Measurements from ENCODE around the gene RGS17. TPM values are rescaled to one million over a fixed set of nuclear protein-coding genes. Genes with fewer than 3 reads are reported as not detected.

Gene RGS17
- total RNA-seq, 1 donor from 2014 or later = 0.31 TPM

DNA sequence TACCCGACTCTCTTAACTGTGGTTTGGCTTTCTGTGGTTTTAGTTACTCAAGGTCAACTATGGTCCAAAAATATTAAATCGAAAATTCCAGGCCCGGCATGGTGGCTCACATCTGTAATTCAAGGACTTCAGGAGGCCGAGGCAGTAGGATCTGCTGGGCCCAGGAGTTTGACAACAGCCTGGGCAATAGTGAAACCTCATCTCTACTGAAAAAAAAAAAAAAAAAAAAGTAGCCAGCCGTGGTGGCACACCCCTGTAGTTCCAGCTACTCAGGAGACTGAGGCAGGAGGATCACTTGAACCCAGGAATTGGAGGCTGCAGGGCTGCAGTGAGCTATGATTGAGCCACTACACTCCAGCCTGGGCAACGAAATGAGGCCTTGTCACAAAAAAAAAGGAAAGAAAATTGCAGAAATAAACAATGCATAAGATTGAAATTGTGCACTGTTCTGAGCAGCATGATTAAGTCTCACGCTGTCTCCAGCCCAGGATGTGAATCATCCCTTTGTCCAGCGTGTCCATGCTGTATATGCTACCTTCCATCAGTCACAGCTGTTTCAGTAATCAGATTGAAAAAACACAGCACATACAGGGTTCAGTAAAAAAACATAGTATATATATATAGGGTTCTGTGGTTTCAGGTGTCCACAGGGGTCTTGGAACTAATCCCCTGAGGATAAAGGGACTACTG, 40.7 kb downstream of the RGS17 start:
- no peak for ATAC-seq
- intact Hi-C loops (cut with DNase I) = no loop called here
- DNase-seq (ENCODE audit: low spot score) = no peak

GRCh38 chr6:153088796-153089195, 42.3 kb downstream of the RGS17 start:
- ATAC-seq (no peak), DNase-seq (ENCODE audit: low spot score) (no peak)
- intact Hi-C loops (cut with DNase I) = no loop called here

GRCh38 chr6:153087436-153087835, 43.6 kb downstream of the RGS17 start:
- DNase-seq (ENCODE audit: low spot score) (no peak), ATAC-seq (no peak)
- intact Hi-C loops (cut with DNase I) = no loop called here

DNA sequence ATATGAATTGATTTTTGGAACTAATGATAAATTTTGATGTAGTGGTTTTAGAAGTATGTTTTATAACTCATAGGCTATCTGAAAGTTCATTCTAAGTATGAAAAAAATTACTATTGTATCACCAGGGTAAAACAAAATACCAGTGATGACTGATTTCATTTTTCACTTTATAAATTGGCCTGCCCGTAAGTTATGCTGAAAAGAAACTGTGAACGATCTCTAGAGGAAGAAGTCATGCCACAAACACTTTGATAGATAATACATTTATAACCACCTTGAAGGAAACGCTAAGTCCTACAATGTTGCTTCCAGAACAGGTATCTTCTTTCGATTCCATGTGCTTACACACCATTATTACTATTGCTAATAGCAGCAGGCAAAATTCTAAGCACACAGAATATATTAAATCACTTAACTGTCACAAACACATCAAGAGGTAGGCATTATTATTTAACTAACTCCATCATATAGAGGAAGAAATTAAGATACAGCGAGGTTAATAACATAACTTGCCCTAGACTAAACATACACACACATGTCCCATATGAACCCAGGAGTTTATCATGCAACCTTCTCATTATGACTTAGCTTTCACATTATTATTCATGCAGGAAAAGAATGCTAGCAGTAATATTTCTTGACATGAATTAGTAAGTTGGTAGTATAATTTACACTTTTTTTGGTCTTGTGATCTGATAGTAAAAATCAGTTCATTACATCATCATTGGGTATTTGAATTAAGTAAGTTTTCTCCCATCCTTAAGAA, 44.7 kb downstream of the RGS17 start:
- intact Hi-C loops (cut with DNase I) = no loop called here
- ATAC-seq = no peak
- DNase-seq (ENCODE audit: low spot score) = no peak

DNA sequence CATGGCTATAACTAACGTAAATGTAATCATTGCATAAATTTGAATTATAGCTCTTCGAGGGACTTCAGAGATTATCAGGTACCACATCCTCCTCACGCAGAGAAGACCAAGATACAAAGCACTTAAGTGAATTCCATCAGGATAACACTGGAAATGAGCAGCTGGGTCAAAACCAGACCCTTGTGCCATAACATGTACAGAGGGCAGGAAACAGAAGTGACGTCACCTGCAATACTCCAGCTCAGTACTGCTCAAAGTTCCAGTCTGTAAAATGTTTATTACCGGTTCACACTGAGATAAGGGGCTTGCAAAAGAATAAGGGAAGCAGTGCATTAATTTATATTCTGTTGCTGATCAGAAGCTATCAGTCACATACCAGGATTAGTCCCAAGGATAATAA, 45.8 kb downstream of the RGS17 start:
- intact Hi-C loops (cut with DNase I) = no loop called here
- no peak for DNase-seq (ENCODE audit: low spot score)
- ATAC-seq = no peak

DNA sequence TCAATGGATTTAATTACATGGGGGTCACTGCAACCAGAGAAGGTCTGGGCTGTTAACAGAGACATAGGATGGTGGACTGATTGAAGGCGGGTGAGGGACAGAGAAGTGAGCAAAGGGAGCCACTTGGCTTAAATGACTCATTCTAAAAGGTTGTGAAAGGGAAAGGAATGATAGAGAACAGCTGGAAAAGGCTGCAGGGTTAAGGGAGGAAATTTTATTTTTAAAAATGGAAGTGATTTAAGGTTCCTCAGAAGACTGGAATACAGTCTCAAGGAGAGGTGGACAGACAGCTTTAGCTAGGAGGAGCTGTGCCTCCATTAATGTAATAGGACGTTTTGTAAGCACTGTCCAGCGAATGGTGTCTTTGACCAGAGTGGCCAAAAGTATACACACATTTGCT, 46.7 kb downstream of the RGS17 start:
- no peak for ATAC-seq
- no peak for DNase-seq (ENCODE audit: low spot score)
- intact Hi-C loops (cut with DNase I) = no loop called here

DNA sequence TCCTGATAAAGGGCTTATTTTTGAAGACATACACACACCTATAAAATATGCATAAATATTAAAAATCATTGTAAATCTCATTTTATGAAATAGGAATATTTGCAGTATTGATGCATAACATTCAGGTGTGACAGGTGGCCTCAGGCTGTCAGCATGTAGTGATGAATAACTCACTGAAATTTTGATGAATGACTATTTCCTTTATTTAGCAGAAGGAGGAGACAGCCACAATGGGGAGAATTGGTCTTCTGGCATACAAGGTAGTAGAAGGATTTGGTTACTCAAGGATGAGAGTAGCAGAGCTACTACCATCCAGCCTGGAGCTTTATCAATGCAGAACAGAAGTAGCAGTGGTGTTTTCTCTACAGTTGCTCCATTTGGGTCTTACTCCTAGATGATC, 47.2 kb downstream of the RGS17 start:
- intact Hi-C loops (cut with DNase I) = no loop called here
- ATAC-seq = no peak
- DNase-seq (ENCODE audit: low spot score) = no peak

- no peak for DNase-seq (ENCODE audit: low spot score)
- intact Hi-C loops (cut with DNase I) = no loop called here
- ATAC-seq = no peak
Observed at GRCh38 chr6:153081914-153082313, 49.2 kb downstream of the RGS17 start.

DNA sequence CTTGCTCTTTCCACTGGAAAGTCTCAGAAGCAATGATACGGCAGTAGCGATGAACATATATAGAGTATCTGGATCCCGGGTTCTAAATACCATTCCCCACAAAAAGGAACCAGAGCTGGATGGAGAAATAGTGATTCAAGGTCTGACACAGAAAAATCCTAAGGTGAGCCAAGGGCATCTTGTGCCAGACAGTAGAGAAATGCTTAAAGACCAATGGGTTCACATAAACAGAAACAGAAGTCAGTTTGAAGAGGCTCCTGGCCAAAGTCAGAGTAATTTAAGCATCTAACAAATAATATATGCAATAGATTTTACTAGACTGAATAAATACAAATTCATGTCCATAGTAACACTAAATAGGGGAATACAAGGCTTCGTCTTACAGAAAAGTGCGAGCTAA, 54.7 kb downstream of the RGS17 start:
- intact Hi-C loops (cut with DNase I) = no loop called here
- no peak for ATAC-seq
- DNase-seq (ENCODE audit: low spot score) = no peak

- ATAC-seq = no peak
- no peak for DNase-seq (ENCODE audit: low spot score)
- intact Hi-C loops (cut with DNase I) = no loop called here
Observed at GRCh38 chr6:153074761-153075160, 56.3 kb downstream of the RGS17 start.

DNA sequence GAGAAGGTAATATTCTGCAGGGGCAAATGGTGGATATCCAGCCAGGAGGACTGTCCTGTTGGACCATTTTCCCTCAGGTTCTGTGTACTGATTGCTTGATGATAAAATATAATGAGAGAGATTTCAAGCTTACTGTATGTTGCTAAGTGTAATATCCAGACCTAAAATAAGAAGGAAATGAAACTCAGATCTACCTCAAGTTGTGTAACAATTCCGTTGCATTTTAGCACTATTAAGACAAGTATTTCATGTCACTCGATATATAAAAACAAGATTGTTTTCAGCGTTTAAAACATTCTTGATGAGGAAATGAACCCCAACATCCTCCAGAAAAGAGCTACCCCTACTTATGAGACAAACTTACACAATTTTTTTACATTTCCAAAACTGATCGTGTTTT, 57.2 kb downstream of the RGS17 start:
- intact Hi-C loops (cut with DNase I) = no loop called here
- DNase-seq (ENCODE audit: low spot score) = no peak
- no peak for ATAC-seq

GRCh38 chr6:153070756-153071155, 60.3 kb downstream of the RGS17 start:
- DNase-seq (ENCODE audit: low spot score) (no peak), ATAC-seq (no peak)
- intact Hi-C loops (cut with DNase I) = no loop called here

DNA sequence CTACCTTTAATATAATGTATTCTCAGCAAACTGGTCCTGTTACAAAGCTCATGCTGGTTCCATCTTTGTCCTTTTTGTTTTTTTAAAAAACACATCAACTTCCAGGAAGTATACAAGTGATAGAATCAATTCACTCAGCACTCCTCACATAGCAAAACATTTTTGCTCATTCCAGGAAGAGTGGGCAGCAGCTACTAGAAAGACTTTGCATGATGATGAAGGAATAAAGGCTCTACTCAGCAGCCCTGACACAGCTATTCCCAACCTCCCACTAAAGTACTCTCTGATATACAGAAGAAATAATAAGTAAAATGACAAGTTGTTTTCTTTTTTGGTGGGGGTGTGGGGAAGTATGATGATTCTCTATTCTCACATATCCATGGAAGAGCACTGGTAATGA, 61.2 kb downstream of the RGS17 start:
- no peak for ATAC-seq
- intact Hi-C loops (cut with DNase I) = no loop called here
- DNase-seq (ENCODE audit: low spot score) = no peak

GRCh38 chr6:153065222-153065621, 65.9 kb downstream of the RGS17 start:
- DNase-seq (ENCODE audit: low spot score) (no peak), ATAC-seq (no peak)
- intact Hi-C loops (cut with DNase I) = no loop called here

DNA sequence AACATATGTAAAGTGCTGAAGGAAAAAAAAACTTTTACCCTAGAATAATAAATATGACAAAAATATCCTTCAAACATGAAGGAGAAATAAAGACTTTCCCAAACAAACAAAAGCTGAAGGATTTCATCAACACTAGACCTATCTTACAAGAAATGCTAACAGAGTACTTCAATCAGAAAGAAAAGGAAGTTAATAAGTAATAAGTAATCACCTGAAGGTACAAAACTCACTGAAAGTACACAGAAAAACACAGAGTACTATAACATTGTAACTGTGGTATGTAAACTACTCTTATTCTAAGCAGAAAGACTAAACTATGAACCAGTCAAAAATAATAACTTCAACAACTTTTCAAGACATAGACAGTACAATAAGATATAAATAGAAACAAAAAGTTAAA, 67.1 kb downstream of the RGS17 start:
- no peak for DNase-seq (ENCODE audit: low spot score)
- ATAC-seq = no peak
- intact Hi-C loops (cut with DNase I) = no loop called here

- no peak for ATAC-seq
- DNase-seq (ENCODE audit: low spot score) = no peak
- intact Hi-C loops (cut with DNase I) = no loop called here
Observed at GRCh38 chr6:153062516-153062915, 68.6 kb downstream of the RGS17 start.

GRCh38 chr6:153059757-153060156, 71.3 kb downstream of the RGS17 start:
- intact Hi-C loops (cut with DNase I) = no loop called here
- ATAC-seq = no peak
- no peak for DNase-seq (ENCODE audit: low spot score)

DNA sequence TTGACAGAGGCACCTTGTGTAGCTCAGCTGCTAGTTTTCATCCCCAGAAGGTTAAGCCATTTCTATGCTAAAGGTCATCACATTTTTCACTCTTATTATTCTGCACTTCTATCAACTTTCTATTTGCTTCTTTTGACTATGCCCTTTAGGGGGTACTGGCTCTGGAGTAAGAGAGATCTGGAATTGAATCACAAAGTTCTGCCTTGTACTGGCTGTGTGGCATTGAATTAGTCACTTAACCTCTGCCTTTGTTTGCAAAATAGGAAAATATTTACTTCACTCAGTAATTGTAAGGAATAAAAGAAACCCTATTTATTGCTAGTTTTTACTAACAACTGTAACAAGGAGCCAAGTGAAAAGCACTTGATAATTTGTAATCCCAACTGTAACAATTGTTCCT, 71.8 kb downstream of the RGS17 start:
- intact Hi-C loops (cut with DNase I) = no loop called here

GRCh38 chr6:153058909-153059308, 72.2 kb downstream of the RGS17 start:
- intact Hi-C loops (cut with DNase I) = no loop called here
- ATAC-seq (no peak), DNase-seq (ENCODE audit: low spot score) (no peak)

More for the DNA sequence above, 71.8 kb downstream of the RGS17 start:
- no peak for DNase-seq (ENCODE audit: low spot score)
- ATAC-seq = no peak

DNA sequence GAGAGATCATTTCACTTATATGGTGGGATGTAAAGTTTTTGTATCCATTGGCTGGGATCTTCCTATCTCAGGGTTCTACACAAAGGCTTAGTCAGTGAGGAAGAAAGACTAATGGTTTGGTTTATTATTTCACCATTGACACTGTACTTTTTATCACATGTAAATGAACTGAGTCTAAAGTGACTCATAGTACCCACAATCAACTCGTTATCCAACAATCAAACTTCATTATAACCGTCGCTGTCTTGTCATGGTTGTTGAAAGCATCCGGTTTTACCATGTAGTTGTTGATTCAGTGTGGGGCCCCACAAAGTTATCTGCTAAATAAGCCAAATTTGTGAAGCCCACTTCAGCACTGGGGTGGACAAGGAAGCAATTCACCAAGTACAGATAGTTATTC, 72.8 kb downstream of the RGS17 start:
- no peak for DNase-seq (ENCODE audit: low spot score)
- ATAC-seq = no peak
- intact Hi-C loops (cut with DNase I) = no loop called here

DNA sequence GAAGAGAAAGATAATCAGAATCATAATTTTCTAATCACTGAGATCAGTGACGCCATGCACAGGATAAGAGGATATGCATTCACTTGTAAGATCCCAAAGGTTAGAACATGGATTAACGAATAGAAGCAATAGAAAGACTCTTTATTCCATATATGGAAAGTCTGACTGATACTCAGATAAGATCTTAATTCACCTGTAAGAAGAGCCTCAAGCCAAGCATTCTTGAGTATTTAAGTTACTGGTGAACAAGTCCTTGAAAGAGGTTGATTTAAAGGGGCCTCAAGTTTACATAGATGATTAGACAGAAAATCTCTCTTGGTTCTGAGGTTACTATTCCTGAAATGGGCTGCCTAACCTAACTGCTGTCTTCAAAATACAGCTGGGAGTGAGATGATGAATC, 74.8 kb downstream of the RGS17 start:
- DNase-seq (ENCODE audit: low spot score) (no peak), ATAC-seq (no peak)
- intact Hi-C loops (cut with DNase I) = no loop called here
